SH-SY5Y (cell line): ENCODE data around the gene NR4A1.

Source experiments
- GATA2 ChIP-seq: IDR thresholded peaks from 2 replicates; pipeline ENCODE4 v1.6.1; 2011; ENCODE audit warnings: mild to moderate bottlenecking, low read depth, low read length
- GATA3 ChIP-seq: IDR thresholded peaks from 2 replicates; pipeline ENCODE4 v1.6.1; 2011; ENCODE audit warnings: low read depth, mild to moderate bottlenecking, low read length, moderate library complexity

DNA sequence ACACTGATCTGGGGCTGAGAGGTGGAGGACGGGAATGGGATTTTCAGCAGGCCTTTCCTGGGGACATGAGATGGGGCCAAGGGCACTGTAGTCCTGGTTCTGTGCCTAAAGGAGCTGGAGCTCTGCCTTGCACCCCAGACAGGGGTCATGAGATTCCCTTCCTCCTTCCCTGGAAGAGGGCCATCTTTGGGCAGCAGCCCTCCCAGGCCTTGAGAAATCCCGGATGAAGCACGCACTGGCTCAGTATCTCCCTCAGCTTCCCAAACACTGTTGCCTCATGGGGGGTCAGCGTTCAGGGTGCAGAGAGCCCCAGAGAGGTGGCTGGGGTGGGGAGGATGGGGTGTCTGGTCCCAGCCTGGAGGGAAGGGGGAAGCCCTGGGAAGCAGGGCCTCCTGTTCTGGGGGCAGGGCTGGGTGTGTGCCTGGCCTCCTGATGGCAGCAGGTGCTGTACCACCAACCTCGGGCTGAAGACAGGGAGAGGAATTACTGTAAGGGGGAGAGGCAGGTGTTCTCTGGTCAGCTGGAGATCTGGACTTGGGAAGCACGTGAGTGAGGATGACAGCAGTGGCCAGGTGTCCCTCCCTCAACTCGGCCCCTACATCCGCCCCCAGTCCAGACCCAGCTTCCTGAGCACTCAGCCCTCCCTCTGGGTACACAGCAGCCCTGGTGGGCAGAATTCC is 8.4 kb upstream of the NR4A1 start:
- TF ChIP-seq GATA2 (no peak), GATA3 (no peak)
